Stimulated activated CD4-positive, alpha-beta T cell treated with anti-CD3 and anti-CD28 coated beads, TNF-alpha, amount 100 ng/mL, for 24 hours (primary cell): ENCODE data around the gene ABCA7.
A peak's percentile ranks its signal among the peaks of the same experiment; 100 is the strongest.

ENCODE experiments used
- DNase-seq, 3 experiments: peaks; one replicate each; pipeline ENCODE4 v3.0.0-alpha.2; 2020; ENCODE audit warnings: low read depth in 3 of 3

The ABCA7 gene

GRCh38 chr19:1070931-1071791 lies 31.3 kb downstream of the ABCA7 start:
- DNase-seq, result no peak

GRCh38 chr19:1072371-1073015 lies 32.6 kb downstream of the ABCA7 start:
- DNase-seq, result no peak

DNA sequence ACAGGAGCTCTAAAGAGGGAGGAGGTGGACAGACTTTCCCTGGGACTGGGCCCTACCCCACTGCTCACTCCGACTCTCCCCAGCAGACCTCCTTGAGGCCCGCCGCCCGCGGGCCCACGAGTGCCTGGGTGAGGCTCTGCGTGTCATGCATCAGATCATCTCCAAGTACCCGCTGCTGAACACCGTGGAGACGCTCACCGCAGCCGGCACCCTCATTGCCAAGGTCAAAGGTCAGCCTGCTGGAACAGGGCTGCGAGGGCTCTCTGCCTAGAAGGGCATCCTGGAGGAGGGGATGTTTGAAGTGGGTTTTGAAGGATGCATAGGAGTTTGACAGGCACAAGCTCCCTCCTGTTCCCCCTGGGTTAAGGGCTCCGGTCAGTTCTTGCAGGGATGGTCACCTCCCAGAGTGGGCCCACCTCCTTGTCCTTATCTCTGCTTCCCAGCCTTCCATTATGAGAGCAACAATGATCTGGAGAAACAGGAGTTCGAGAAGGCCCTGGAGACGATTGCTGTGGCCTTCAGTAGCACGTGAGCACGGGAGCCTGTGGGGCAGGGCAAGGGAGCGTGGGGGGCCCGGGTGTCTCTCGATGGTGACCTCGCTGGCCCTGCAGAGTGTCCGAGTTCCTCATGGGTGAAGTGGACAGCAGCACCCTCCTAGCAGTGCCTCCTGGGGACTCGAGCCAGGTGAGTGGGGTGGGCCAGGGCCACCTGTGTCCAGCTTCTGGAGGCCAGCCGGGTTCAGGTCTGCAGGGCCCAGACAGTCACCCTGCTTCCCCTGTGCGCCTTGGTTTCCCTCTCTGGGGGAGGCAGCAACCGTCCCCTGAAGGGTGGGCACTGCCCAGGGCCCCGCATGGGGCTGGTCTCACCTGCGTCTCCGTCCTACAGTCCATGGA lies 33.4 kb downstream of the ABCA7 start:
- no peak for DNase-seq

GRCh38 chr19:1073956-1074517 lies 34.1 kb downstream of the ABCA7 start:
- no peak for DNase-seq

- peak in 2 of 3 experiments; percentile 70 to 82 for DNase-seq
These were observed 34.8 kb downstream of the ABCA7 start for GRCh38 chr19:1074544-1075283.

GRCh38 chr19:1076046-1076386 lies 36.1 kb downstream of the ABCA7 start:
- no peak for DNase-seq

DNA sequence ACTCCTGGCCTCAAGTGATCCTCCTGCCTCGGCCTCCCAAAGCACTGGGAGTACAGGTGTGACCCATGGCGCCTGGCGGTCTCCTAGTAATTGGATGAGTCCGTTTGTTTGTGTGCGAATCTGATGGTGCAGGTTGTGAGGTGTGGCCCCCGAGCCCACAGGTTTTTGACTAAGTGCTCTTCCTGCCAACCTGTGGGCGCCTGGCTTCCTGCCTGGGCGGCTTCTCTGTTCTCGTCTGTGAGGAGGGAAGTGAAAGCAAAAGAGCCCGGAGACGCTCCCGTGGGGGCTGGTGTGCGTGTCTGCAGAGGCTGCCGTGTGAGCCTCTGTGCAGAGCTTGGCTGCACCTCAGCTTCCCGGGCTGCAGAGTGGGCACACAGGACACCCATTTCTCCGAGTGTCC lies 37.0 kb downstream of the ABCA7 start:
- peak; percentile 84 to 91 (median 84) for DNase-seq

- peak in 1 of 3 experiments; percentile 84 for DNase-seq
These were observed 39.7 kb downstream of the ABCA7 start for GRCh38 chr19:1079566-1080111.

- no peak for DNase-seq
These were observed 40.7 kb downstream of the ABCA7 start for GRCh38 chr19:1080360-1081161.

DNA sequence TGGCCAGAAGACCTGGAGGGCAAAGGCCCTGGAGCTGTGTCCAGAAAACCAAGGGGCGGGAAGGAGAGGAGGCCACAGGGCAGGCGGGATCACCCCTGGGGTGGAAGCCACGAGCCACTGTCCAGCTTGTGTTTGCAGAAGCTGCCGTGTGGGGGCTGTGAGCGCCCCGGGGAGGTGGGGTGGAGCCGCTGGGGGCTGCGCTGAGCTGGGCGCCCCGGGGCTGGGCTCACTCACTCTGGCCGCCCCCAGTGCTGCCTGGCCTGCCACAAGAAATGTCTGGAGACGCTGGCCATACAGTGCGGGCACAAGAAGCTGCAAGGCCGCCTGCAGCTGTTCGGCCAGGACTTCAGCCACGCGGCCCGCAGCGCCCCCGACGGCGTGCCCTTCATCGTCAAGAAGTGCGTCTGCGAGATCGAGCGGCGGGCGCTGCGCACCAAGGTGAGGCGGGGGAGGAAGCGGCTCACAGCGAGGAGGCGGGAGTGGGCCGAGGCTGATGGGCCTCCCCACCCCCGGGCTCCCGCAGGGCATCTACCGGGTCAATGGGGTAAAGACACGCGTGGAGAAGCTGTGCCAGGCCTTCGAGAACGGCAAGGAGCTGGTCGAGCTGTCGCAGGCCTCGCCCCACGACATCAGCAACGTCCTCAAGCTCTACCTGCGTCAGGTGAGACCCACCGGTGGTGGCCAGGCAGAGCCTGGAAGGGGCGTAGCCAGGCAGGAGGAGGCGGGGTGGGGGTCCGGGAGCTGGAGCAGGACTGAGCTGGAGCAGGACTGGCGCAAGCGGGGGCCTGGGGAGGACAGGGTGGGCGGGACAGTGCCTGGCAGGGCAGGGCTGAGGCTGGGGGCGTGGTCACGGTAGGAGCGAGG lies 41.6 kb downstream of the ABCA7 start:
- DNase-seq, result no peak

DNA sequence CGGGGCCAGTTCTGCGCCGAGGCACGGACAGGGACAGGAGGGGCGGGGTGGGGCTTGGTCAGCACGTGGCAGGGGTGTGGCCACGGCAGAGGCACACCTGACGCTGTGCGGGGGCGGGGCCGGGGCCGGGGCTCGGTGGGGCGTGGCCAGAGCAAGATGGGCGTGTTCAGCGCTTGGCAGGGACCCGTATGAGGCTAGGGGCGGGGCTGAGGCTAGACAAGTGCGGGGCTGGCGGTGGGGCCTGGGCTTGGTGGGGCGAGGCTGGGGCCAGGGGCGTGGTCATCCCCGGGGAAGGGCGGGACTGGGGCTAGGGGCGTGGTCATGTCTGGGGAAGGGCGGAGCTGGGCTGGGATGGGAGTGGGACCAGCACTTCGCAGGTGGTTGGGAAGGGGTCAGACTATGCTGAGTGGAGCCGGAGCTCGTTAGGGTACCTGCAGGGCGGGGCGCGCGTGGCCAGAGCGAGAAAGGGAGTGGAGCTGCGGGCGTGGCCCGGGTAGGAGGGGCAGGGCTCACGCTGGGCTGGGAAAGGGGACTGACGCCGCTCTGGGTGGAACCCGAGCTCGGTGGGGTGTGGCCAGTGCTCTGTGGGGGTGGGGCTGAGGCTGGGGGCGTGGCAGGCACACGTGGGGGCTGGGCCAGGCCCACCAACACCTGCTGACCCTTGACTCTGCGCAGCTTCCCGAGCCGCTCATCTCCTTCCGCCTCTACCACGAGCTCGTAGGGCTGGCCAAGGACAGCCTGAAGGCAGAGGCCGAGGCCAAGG lies 42.4 kb downstream of the ABCA7 start:
- peak in 1 of 3 experiments; percentile 84 for DNase-seq

DNA sequence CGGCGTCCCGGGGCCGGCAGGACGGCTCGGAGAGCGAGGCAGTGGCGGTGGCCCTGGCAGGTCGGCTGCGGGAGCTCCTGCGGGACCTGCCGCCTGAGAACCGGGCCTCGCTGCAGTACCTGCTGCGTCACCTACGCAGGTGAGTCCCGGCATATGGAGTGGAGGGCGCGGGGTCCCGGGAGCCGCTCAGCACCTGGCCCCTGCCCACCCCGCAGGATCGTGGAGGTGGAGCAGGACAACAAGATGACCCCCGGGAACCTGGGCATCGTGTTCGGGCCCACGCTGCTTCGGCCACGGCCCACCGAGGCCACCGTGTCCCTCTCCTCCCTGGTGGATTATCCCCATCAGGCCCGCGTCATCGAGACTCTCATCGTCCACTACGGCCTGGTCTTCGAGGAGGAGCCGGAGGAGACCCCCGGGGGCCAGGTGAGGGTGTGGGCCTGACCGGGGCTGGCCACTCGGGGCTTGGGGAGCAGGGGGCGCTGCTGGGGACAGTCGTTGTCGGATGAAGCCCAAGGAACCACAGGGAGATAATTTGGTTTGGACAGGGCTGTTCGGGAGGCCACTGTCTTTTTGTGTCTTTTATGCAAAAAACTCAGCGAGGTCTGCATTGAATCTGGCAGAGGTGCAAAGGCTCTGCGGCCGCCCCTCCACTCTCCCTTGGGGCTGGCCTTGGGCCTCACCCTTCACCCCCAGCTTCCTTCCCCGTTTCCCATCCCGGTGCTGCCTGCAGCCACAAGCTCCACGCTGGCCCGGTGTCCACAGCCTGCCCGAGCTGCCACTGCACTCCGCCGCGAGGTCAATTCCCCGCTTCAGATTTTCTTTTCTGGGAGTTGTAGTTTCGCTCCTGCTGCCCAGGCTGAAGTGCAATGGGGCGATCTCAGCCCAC lies 43.3 kb downstream of the ABCA7 start:
- no peak for DNase-seq

DNA sequence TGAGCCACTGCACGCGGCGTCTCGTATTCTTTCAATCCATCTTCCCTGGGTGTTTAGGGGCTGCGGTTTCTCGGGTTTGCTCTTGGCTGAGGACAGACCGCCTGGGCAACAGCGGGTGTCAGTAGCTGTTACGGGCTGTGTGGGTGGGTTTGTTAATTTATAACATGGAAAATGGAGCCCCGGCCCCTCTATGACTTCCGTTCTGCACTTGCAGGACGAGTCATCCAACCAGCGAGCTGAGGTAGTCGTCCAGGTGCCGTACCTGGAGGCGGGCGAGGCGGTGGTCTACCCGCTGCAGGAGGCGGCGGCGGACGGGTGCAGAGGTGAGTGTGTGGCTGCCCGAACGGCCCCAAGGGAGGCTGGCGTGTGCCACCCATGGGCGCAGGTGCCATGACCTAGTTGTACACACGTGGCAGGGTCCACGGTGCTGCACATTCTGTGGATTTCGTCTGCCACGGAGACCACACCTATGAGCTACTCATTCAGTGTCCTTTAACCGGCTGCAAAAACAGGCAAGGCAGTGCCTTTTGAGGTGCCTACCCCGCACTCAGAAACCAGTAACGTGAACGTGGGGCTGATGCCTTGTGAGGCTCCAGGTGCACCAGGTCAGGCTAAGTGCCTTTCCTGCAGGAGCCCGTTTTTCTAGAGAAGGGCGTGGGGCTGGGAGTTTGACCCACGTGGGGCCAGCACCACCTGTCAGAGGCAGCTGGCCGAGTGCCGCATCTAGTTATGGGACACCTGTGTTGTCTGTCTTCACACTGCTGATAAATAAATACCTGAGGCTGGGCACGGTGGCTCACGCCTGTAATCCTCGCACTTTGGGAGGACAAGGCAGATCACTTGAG lies 44.3 kb downstream of the ABCA7 start:
- no peak for DNase-seq

DNA sequence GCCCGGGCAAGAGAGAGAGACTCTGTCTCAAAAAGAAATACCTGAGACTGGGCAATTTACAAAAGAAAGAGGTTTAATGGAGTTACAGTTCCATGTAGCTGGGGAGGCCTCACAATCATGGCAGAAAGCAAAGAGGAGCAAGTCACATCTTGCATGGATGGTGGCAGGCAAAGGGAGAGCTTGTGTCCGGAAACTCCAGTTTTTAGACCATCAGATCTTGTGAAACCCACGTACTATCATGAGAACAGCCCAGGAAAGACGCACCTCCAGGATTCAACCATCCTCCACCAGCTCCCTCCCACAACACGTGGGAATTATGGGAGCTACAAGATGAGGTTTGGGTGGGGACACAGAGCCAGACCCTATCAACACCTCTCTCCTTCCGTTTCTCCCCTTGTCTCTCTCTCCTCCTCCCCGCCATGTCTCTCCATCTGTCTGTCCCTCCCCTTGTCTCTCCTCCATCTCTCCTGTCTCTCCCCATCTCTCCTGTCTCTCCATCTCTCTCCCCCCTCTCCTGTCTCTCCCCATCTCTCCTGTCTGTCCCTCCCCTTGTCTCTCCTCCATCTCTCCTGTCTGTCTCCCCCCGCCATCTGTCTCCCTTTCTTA lies 45.2 kb downstream of the ABCA7 start:
- DNase-seq, result no peak

- DNase-seq, result no peak
These were observed 46.0 kb downstream of the ABCA7 start for GRCh38 chr19:1085676-1086442.
